CD4-positive, alpha-beta T cell (primary cell): ENCODE measurements around the gene SORL1-AS1.

Experiments
- ATAC-seq: fragments of 200-7000 bp; cut with Tn5 transposase; one replicate; pipeline ENCODE4 v1.10.0; 2022; ENCODE audit warnings: mild to moderate bottlenecking; ENCODE audit not compliant: poor library complexity
- CTCF ChIA-PET: fragments of 350-600 bp; sonication (Branson Sonifier 250); formaldehyde crosslinking; loops from one replicate; lab custom pipeline; 2021; ENCODE audit warnings: antibody characterized with exemption, inconsistent platforms; lab: Charles Lee
- POLR2A ChIA-PET: fragments of 350-600 bp; sonication (Branson Sonifier 250); formaldehyde crosslinking; loops from one replicate; lab custom pipeline; 2021; ENCODE audit warnings: antibody characterized with exemption, inconsistent platforms; lab: Charles Lee
- DNase-seq, 14 experiments: peaks; one replicate each; pipeline ENCODE4 v3.0.0-alpha.2; 2013 to 2020; ENCODE audit warnings: mixed read lengths in 2 of 14
- H3K27ac ChIP-seq, 2 donors: one replicate each; pipeline versions ENCODE4 v1.5.1 to v1.7.0; 2013; ENCODE audit warnings: low read length in 2 of 2, low read depth in 1 of 2, mild to moderate bottlenecking in 1 of 2
- H3K27me3 ChIP-seq, 2 experiments: 1 replicate in 1 of 2; 2 replicates in 1 of 2; pipeline versions ENCODE4 v1.6.1 to v1.7.0; 2013; ENCODE audit warnings: low read length in 2 of 2, control low read depth in 1 of 2, mild to moderate bottlenecking in 1 of 2, moderate library complexity in 1 of 2; ENCODE audit not compliant: insufficient read depth in 2 of 2, control insufficient read depth in 1 of 2
- H3K36me3 ChIP-seq: one replicate; pipeline ENCODE4 v1.6.1; 2013; ENCODE audit warnings: low read length, control low read depth; ENCODE audit not compliant: insufficient read depth
- H3K4me1 ChIP-seq: one replicate; pipeline ENCODE4 v1.6.1; 2013; ENCODE audit warnings: low read length, control low read depth; ENCODE audit not compliant: insufficient read depth
- H3K4me3 ChIP-seq: one replicate; pipeline ENCODE4 v1.5.1; 2013; ENCODE audit warnings: mild to moderate bottlenecking, low read length, moderate library complexity
- H3K9me3 ChIP-seq, 2 experiments: 1 replicate in 1 of 2; 2 replicates in 1 of 2; pipeline versions ENCODE4 v1.6.1 to v1.7.0; 2013; ENCODE audit warnings: low read length in 2 of 2, mild to moderate bottlenecking in 2 of 2, control low read depth in 1 of 2, moderate library complexity in 1 of 2; ENCODE audit not compliant: control insufficient read depth in 1 of 2, insufficient read depth in 1 of 2
- H3K27ac Mint-ChIP-seq: one replicate; pipeline ENCODE4 v1.8.0; 2020; ENCODE audit warnings: mixed read lengths
- H3K27me3 Mint-ChIP-seq: one replicate; pipeline ENCODE4 v1.8.0; 2021; ENCODE audit warnings: mixed read lengths
- H3K36me3 Mint-ChIP-seq: one replicate; pipeline ENCODE4 v1.8.0; 2021; ENCODE audit warnings: low read depth, mixed read lengths
- H3K4me1 Mint-ChIP-seq: one replicate; pipeline ENCODE4 v1.8.0; 2021; ENCODE audit warnings: low read depth, mixed read lengths
- H3K4me3 Mint-ChIP-seq: one replicate; pipeline ENCODE4 v1.8.0; 2020; ENCODE audit warnings: mild to moderate bottlenecking, mixed read lengths
- H3K9me3 Mint-ChIP-seq: one replicate; pipeline ENCODE4 v1.8.0; 2020; ENCODE audit warnings: mixed read lengths
- intact Hi-C, 2 experiments: fragments of 100-400 bp; cut with DNase I in 1 of 2; cut with micrococcal nuclease in 1 of 2; formaldehyde crosslinking; loops; one replicate each; pipeline versions ENCODE4 v1.15.1 to v1.9.0; 2023 to 2025; cut with DNase I, micrococcal nuclease
- TF ChIP-seq, protein P1 (sequence below): fragments of 200-600 bp; IDR thresholded peaks from one replicate; pipeline ENCODE4 v1.8.0; 2022; ENCODE audit warnings: antibody characterized with exemption, mild to moderate bottlenecking

Gene SORL1-AS1

DNA sequence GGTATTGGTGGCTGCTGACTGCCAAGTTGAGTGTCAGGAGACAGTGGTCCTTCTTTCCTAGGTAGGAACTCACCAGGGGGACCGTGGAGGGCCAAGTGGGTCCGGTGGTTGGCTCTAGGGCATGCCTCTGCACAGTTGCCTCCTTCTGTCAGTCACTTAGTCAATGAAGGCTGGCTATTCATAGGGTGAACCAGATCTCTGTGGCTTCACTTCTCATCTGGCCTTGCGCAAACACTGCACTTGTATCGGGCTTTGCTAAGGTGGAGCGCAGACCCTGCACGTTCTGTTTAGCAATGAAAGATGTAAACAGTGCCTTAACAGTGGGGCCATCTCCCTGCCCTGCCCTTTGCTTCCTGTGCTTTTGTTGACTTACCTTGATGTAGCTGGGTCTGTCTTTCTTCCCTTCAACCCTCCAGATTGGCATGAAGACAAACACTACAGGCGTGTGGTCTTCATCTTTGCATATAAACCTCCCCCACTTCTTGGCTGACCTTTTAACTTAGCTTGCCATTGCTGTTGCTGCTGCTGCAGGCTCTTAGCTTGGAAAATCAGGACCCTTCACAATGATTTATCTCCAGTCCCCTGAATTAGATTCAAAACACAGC, 6.7 kb upstream of the SORL1-AS1 start:
- ATAC-seq (peak; percentile 39), DNase-seq (peak in 11 of 14 experiments; percentile 37 to 71 (median 50))
- H3K36me3 Mint-ChIP-seq: peaks cover 59% of the 10 kb centered on the region
- intact Hi-C loops: loop anchor here in 1 of 2 experiments (5.0 to 10.0 kb wide), 2 partner anchors 135 to 167 kb away; partner anchors contain the start of gene SC5D
- POLR2A ChIA-PET: interaction anchor here (0.6 to 11.7 kb wide), 15 partner anchors 9 to 168 kb away, joined by 3 to 326 read pairs (median 3); partner anchors contain the start of genes SC5D, SORL1 and SORL1-AS1
- peak overlapping the region; percentile 43 for H3K4me3 ChIP-seq
- H3K36me3 ChIP-seq: peaks cover 17% of the 10 kb centered on the region
- no peaks in the 10 kb centered on the region for H3K27me3 Mint-ChIP-seq
- H3K27me3 ChIP-seq: no peaks in the 10 kb centered on the region
- peaks cover 99% of the 10 kb centered on the region for H3K4me1 Mint-ChIP-seq
- TF ChIP-seq, protein P1, sequence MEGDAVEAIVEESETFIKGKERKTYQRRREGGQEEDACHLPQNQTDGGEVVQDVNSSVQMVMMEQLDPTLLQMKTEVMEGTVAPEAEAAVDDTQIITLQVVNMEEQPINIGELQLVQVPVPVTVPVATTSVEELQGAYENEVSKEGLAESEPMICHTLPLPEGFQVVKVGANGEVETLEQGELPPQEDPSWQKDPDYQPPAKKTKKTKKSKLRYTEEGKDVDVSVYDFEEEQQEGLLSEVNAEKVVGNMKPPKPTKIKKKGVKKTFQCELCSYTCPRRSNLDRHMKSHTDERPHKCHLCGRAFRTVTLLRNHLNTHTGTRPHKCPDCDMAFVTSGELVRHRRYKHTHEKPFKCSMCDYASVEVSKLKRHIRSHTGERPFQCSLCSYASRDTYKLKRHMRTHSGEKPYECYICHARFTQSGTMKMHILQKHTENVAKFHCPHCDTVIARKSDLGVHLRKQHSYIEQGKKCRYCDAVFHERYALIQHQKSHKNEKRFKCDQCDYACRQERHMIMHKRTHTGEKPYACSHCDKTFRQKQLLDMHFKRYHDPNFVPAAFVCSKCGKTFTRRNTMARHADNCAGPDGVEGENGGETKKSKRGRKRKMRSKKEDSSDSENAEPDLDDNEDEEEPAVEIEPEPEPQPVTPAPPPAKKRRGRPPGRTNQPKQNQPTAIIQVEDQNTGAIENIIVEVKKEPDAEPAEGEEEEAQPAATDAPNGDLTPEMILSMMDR: no peak
- peak overlapping the region; percentile 51 to 68 for H3K27ac ChIP-seq
- H3K27ac Mint-ChIP-seq: peak overlapping the region; percentile 93
- H3K4me1 ChIP-seq: peaks cover 96% of the 10 kb centered on the region
- H3K9me3 Mint-ChIP-seq: no peaks in the 10 kb centered on the region
- H3K9me3 ChIP-seq: no peaks in the 10 kb centered on the region
- peak overlapping the region; percentile 68 for H3K4me3 Mint-ChIP-seq
- CTCF ChIA-PET: interaction anchor here (1.4 to 1.6 kb wide), 2 partner anchors 8 to 9 kb away, joined by 3 to 4 read pairs; no protein-coding TSS in a partner anchor

DNA sequence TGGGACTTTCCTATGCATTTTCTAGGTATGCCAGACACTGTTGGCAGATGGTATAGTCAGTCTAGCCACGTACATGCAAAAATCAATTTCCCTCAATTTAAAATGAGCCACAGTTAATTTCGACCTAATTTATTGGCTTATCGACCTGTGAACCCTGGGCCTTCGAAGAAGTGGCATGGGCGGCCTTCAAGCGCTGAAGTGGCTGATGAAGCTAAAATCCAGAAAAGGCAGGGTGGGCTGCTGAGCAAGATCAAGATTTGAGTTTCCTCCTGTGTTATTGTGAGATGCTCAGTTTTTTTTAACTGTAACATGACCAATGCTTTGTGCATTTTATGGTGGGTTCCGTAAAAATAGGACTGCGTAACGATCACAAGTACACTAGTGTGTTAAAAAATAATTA, 5.8 kb upstream of the SORL1-AS1 start:
- peak overlapping the region; percentile 43 for H3K4me3 ChIP-seq
- H3K27ac Mint-ChIP-seq: peak overlapping the region; percentile 93
- intact Hi-C loops: loop anchor here in 1 of 2 experiments (10.0 kb wide), 1 partner anchor 136 kb away; no protein-coding TSS in a partner anchor
- H3K9me3 Mint-ChIP-seq: no peaks in the 10 kb centered on the region
- peaks cover 68% of the 10 kb centered on the region for H3K36me3 Mint-ChIP-seq
- ChIA-PET CTCF (interaction anchor here (1.6 kb wide), 1 partner anchor 10 kb away, joined by 4 read pairs; no protein-coding TSS in a partner anchor), POLR2A (interaction anchor here (0.8 to 11.7 kb wide), 5 partner anchors 10 to 56 kb away, joined by 3 to 326 read pairs (median 7); partner anchors contain the start of genes SORL1 and SORL1-AS1)
- H3K27me3 Mint-ChIP-seq: no peaks in the 10 kb centered on the region
- DNase-seq (no peak), ATAC-seq (no peak)
- H3K4me3 Mint-ChIP-seq: peak overlapping the region; percentile 68
- no peaks in the 10 kb centered on the region for H3K27me3 ChIP-seq
- H3K9me3 ChIP-seq: no peaks in the 10 kb centered on the region
- H3K27ac ChIP-seq: peak overlapping the region; percentile 38 to 68
- H3K4me1 Mint-ChIP-seq: peaks cover 97% of the 10 kb centered on the region
- TF ChIP-seq, protein P1: no peak
- peaks cover 96% of the 10 kb centered on the region for H3K4me1 ChIP-seq
- H3K36me3 ChIP-seq: peaks cover 17% of the 10 kb centered on the region

DNA sequence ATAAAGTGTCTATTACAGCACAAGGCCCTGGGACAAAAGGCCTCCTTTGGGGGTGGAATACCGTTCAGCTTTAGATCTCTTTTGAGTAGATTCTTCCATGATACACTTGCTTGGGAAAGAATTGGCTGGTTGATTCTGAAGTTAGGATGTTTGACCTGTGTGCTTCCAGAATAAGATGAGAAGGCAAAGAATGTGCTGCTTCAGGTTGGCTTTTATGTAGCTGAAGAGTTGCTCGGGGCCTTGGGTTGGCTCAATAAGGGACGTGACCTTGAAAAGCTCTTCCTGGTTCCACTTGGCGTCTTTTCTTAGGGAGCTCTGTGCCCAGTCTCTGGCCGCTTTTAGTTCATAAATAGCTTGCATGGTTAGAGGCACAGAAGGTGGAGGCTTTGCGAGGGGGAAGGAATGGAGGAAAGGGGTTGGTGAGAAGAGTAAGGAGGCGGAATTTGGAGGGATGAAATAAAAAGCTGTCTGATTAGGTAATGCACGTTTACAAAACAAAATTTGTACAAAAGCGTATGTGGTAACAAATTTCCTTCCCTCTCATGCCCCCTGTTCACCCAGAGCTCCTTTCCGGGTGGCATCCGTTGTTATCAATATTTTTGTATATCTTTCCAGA, 4.2 kb upstream of the SORL1-AS1 start:
- peak overlapping the region; percentile 93 for H3K27ac Mint-ChIP-seq
- no peaks in the 10 kb centered on the region for H3K9me3 ChIP-seq
- H3K27me3 Mint-ChIP-seq: no peaks in the 10 kb centered on the region
- no peaks in the 10 kb centered on the region for H3K27me3 ChIP-seq
- no peaks in the 10 kb centered on the region for H3K9me3 Mint-ChIP-seq
- intact Hi-C loops: loop anchor here in 1 of 2 experiments (10.0 kb wide), 1 partner anchor 138 kb away; no protein-coding TSS in a partner anchor
- H3K36me3 Mint-ChIP-seq: peaks cover 74% of the 10 kb centered on the region
- H3K4me3 ChIP-seq: no peak overlapping the region
- H3K4me1 Mint-ChIP-seq: peaks cover 91% of the 10 kb centered on the region
- peaks cover 80% of the 10 kb centered on the region for H3K4me1 ChIP-seq
- CTCF ChIA-PET: interaction anchor here (0.9 to 1.5 kb wide), 2 partner anchors 10 to 11 kb away, joined by 3 to 4 read pairs; no protein-coding TSS in a partner anchor
- peaks cover 12% of the 10 kb centered on the region for H3K36me3 ChIP-seq
- DNase-seq: no peak
- POLR2A ChIA-PET: interaction anchor here (0.9 to 4.3 kb wide), 8 partner anchors 8 to 164 kb away, joined by 3 to 58 read pairs (median 6); partner anchors contain the start of gene SC5D
- TF ChIP-seq, protein P1: no peak
- no peak for ATAC-seq
- H3K4me3 Mint-ChIP-seq: peak overlapping the region; percentile 86
- H3K27ac ChIP-seq: peak overlapping the region; percentile 21 to 50
